K562 (cell line): Measurements from ENCODE around the gene ARF1. TPM values are rescaled to one million over a fixed set of nuclear protein-coding genes. Genes with fewer than 3 reads are reported as not detected.
A peak's percentile ranks its signal among the peaks of the same experiment; 100 is the strongest.

Source experiments
- ATAC-seq: fragments of 200-7000 bp; cut with Tn5 transposase; 3 replicates; pipeline ENCODE4 v1.9.1; 2020; ENCODE audit warnings: moderate library complexity
- BruUV-seq: library from RNA; stranded (reverse); fragments of 400-500 nt; replicated peaks from 2 replicates; lab custom pipeline; 2021; lab: Mats Ljungman, UMichigan
- CTCF ChIA-PET: fragments of 300-600 bp; formaldehyde crosslinking; extraction: SDS; loops from one replicate; lab custom pipeline; 2021; ENCODE audit warnings: low intra/inter-chr PET ratio; lab: Yijun Ruan, JAX
- POLR2A ChIA-PET: fragments of 300-600, 350-650 bp; sonication (Branson Sonifier 250); formaldehyde crosslinking; extraction: SDS; loops from one replicate; lab custom pipeline; 2021; ENCODE audit warnings: antibody characterized with exemption, inconsistent platforms; lab: Yijun Ruan, JAX
- DNase-seq, 4 experiments: peaks; one replicate each; pipeline versions ENCODE4 v3.0.0 to v3.0.0-alpha.2; 2011 to 2018; ENCODE audit warnings: low spot score in 3 of 4, mixed read lengths in 3 of 4; ENCODE audit errors: extremely low read depth in 1 of 4
- FAIRE-seq: peaks from 2 replicates; lab custom pipeline; 2011; peaks lifted over from hg19 to GRCh38; lab: Jason Lieb, UNC
- H2AFZ ChIP-seq: 2 replicates; pipeline ENCODE4 v1.6.0; 2011; ENCODE audit warnings: low read depth, low read length, control low read depth, inconsistent platforms
- H3K27ac ChIP-seq: fragments of 200-600 bp; 3 replicates; pipeline ENCODE4 v1.8.0; 2011; ENCODE audit warnings: low read depth, mild to moderate bottlenecking, control low read depth, inconsistent platforms, low read length, moderate library complexity, mixed read lengths; ENCODE audit errors: extremely low read depth
- H3K27me3 ChIP-seq, 2 experiments: fragments of 300-600 bp in 1 of 2; 2 replicates in 1 of 2; 3 replicates in 1 of 2; pipeline versions ENCODE4 v1.6.0 to v1.8.0; 2011; ENCODE audit warnings: inconsistent platforms in 2 of 2, low read length in 2 of 2, mild to moderate bottlenecking in 1 of 2, mixed read lengths in 1 of 2, moderate library complexity in 1 of 2; ENCODE audit not compliant: control insufficient read depth in 2 of 2, insufficient read depth in 2 of 2
- H3K36me3 ChIP-seq: fragments of 300-600 bp; 3 replicates; pipeline ENCODE4 v1.8.0; 2011; ENCODE audit warnings: mild to moderate bottlenecking, low read length, inconsistent platforms; ENCODE audit not compliant: control insufficient read depth, insufficient read depth
- H3K4me1 ChIP-seq, 2 experiments: fragments of 200-600 bp in 1 of 2; replicated peaks in 1 of 2; 2 replicates in 1 of 2; 3 replicates in 1 of 2; pipeline versions ENCODE4 v1.5.1 to v1.8.0; 2011; ENCODE audit warnings: inconsistent platforms in 2 of 2, low read length in 2 of 2, mild to moderate bottlenecking in 1 of 2, mixed read lengths in 1 of 2, moderate library complexity in 1 of 2; ENCODE audit not compliant: control insufficient read depth in 2 of 2, insufficient read depth in 2 of 2
- H3K4me2 ChIP-seq: 2 replicates; pipeline ENCODE4 v1.6.1; 2011; ENCODE audit warnings: low read length, control low read depth, inconsistent platforms, mixed read lengths; ENCODE audit not compliant: insufficient read depth
- H3K4me3 ChIP-seq: fragments of 200-600 bp; sonication (generic), shearing (Covaris generic); 2 replicates; pipeline ENCODE4 v1.5.1; 2016; ENCODE audit warnings: control low read depth, inconsistent platforms
- H3K79me2 ChIP-seq: fragments of 200-600 bp; 3 replicates; pipeline ENCODE4 v1.8.0; 2011; ENCODE audit warnings: low read length, inconsistent platforms; ENCODE audit not compliant: control insufficient read depth, insufficient read depth
- H3K9ac ChIP-seq, 2 experiments: 2 replicates each; pipeline versions ENCODE4 v1.6.0 to v1.6.1; 2011; ENCODE audit warnings: low read depth in 2 of 2, low read length in 2 of 2, control low read depth in 1 of 2, inconsistent platforms in 1 of 2, mild to moderate bottlenecking in 1 of 2, mixed read lengths in 1 of 2; ENCODE audit not compliant: insufficient read depth in 1 of 2
- H3K9me1 ChIP-seq: one replicate; pipeline ENCODE4 v1.6.0; 2011; ENCODE audit warnings: inconsistent platforms, mild to moderate bottlenecking, low read length, moderate library complexity; ENCODE audit not compliant: control insufficient read depth, insufficient read depth
- H3K9me3 ChIP-seq: replicated peaks from 2 replicates; pipeline ENCODE4 v1.5.1; 2011; ENCODE audit warnings: low read depth, low read length, inconsistent platforms; ENCODE audit not compliant: control insufficient read depth, insufficient read depth
- H4K20me1 ChIP-seq: replicated peaks from 2 replicates; pipeline ENCODE4 v1.6.1; 2011; ENCODE audit warnings: low read length, inconsistent platforms, mixed read lengths; ENCODE audit not compliant: control insufficient read depth, insufficient read depth
- PTTG1 ChIP-seq: fragments of 450-650 bp; IDR thresholded peaks from 2 replicates; pipeline ENCODE4 v1.6.1; 2016; ENCODE audit warnings: low read depth, mild to moderate bottlenecking, missing genetic modification characterization, missing compliant biosample characterization
- THRB ChIP-seq: fragments of 450-650 bp; formaldehyde crosslinking; conservative IDR thresholded peaks from 2 replicates; pipeline ENCODE4 v1.4.0; 2022; ENCODE audit warnings: mild to moderate bottlenecking, missing genetic modification characterization
- TSHZ1 ChIP-seq: fragments of 250-450 bp; sonication (Bioruptor Pico); IDR thresholded peaks from 2 replicates; pipeline ENCODE4 v1.4.0; 2020; ENCODE audit warnings: mild to moderate bottlenecking, moderate library complexity
- USF1 ChIP-seq: sonication (generic); formaldehyde crosslinking; IDR thresholded peaks from 2 replicates; pipeline ENCODE4 v1.9.0; 2022; ENCODE audit warnings: mild to moderate bottlenecking, missing genetic modification reagents
- ZNF280A ChIP-seq: fragments of 450-650 bp; IDR thresholded peaks from 2 replicates; pipeline ENCODE4 v1.6.1; 2018; ENCODE audit warnings: mild to moderate bottlenecking, low read depth; ENCODE audit not compliant: partially characterized antibody
- ZNF518B ChIP-seq: fragments of 250-450 bp; sonication (Bioruptor Pico); IDR thresholded peaks from 2 replicates; pipeline ENCODE4 v1.5.0; 2021; ENCODE audit warnings: mild to moderate bottlenecking, moderate library complexity
- WGBS: fragments of 100-300 bp; shearing (Covaris generic); methylation state at CpG from one replicate; pipeline ENCODE4 v1.1.6; 2016; ENCODE audit warnings: low coverage, mixed read lengths; ENCODE audit not compliant: insufficient coverage; ENCODE audit errors: missing lambda C conversion rate; 5-methylcytosine and 5-hydroxymethylcytosine counted together
- in situ Hi-C: fragments of 300-500 bp; cut with MboI; formaldehyde crosslinking; loops from 4 replicates; pipeline ENCODE4 v1.15.0; 2018; ENCODE audit warnings: inconsistent platforms, mixed read lengths
- intact Hi-C: fragments of 100-400 bp; cut with micrococcal nuclease; formaldehyde crosslinking; loops from 2 replicates; pipeline ENCODE4 v1.14.2; 2022
- polyA plus RNA-seq, 8 experiments: library from polyadenylated mRNA; depleted of rRNA in 4 of 8; stranded (reverse) in 5 of 8; unstranded in 3 of 8; fragments of >200 nt; fragmentation: Nextera tagmentation in 2 of 8; fragmentation: Illumina TruSeq in 1 of 8; extraction: Ambion mirVana in 2 of 8; extraction: Trizol in 1 of 8; gene quantifications; 2 replicates each; pipeline versions ENCODE4 v1.2.1 to v1.2.3, GENCODE V29; 2011 to 2014; ENCODE audit warnings: inconsistent platforms in 1 of 8, missing spikeins in 1 of 8
- total RNA-seq, 7 experiments: library from RNA; depleted of rRNA in 6 of 7; stranded (reverse); fragments of >200 nt in 6 of 7; fragmentation: Illumina TruSeq in 2 of 7; extraction: Trizol in 2 of 7; gene quantifications; 2 replicates each; pipeline versions ENCODE4 v1.2.1 to v1.2.3, GENCODE V29; 2011 to 2021; ENCODE audit warnings: low replicate concordance in 1 of 7

Gene ARF1
- total and polyA plus RNA-seq, 9 of the 15 experiments (the other 6 are each of a cell fraction or from before 2014, with no cell fraction given): 69.8 to 593 (median 325) TPM

- Histone ChIP-seq H3K4me3 (no peak overlapping the region), H3K9me3 (no peaks in the 10 kb centered on the region), H3K27ac (no peak overlapping the region), H3K27me3 (peaks cover 49 to 74% of the 10 kb centered on the region in 2 experiments), H3K79me2 (no peaks in the 10 kb centered on the region), H2AFZ (no peak overlapping the region), H3K4me1 (peaks cover 0 to 9% of the 10 kb centered on the region in 2 experiments; a peak in 1 of 5 replicates), H3K36me3 (no peaks in the 10 kb centered on the region), H3K4me2 (no peak overlapping the region), H3K9ac (no peak overlapping the region), H3K9me1 (peaks cover 4% of the 10 kb centered on the region), H4K20me1 (0 out of 2 replicates have a peak, but pooled peaks cover 7% of the 10 kb centered on the region)
- no TSS peak for BruUV-seq
- CTCF ChIA-PET: no interaction called here
- DNase-seq (no peak), FAIRE-seq (peak; percentile 65), ATAC-seq (no peak)
- POLR2A ChIA-PET: interaction anchor here (0.6 kb wide), 2 partner anchors 61 to 301 kb away, joined by 3 to 4 read pairs; no protein-coding TSS in a partner anchor
- intact Hi-C loops: no loop called here
- 39% methylated on average over 8 of the region's 8 CpGs for WGBS
- in situ Hi-C loops: no loop called here
- TF ChIP-seq USF1 (CRISPR knock-in tag) (peak; percentile 26; the same call in 1 of the 2 replicates), THRB (0 out of 2 replicates have a peak, but pooled peaks have one; percentile 32), ZNF518B (CRISPR knock-in tag) (no peak), PTTG1 (tag) (no peak), ZNF280A (no peak), TSHZ1 (CRISPR knock-in tag) (no peak)
These were observed 35.9 kb upstream of the ARF1 start for GRCh38 chr1:228046421-228047182.
